Stimulated activated CD8-positive, alpha-beta memory T cell treated with anti-CD3 and anti-CD28 coated beads, Interleukin-12 subunit alpha, Interleukin-12 subunit beta, amount 100 ng/mL, for 1 hour (primary cell): Measurements from ENCODE around the gene NAV2.

Source experiments
- DNase-seq: peaks from one replicate; pipeline ENCODE4 v3.0.0-alpha.2; 2020; ENCODE audit warnings: low read depth

The NAV2 gene

GRCh38 chr11:20041499-20041898 lies 328.9 kb downstream of the NAV2 start:
- DNase-seq = no peak

GRCh38 chr11:20042045-20042639 lies 329.5 kb downstream of the NAV2 start:
- no peak for DNase-seq

- no peak for DNase-seq
These were observed 330.2 kb downstream of the NAV2 start for GRCh38 chr11:20042811-20043341.

GRCh38 chr11:20043992-20044391 lies 331.4 kb downstream of the NAV2 start:
- DNase-seq = no peak

- DNase-seq = no peak
These were observed 332.6 kb downstream of the NAV2 start for GRCh38 chr11:20045098-20045688.

- no peak for DNase-seq
These were observed 333.8 kb downstream of the NAV2 start for GRCh38 chr11:20046416-20046815.

- DNase-seq = no peak
These were observed 334.6 kb downstream of the NAV2 start for GRCh38 chr11:20047006-20047768.

GRCh38 chr11:20047769-20048154 lies 335.1 kb downstream of the NAV2 start:
- no peak for DNase-seq

GRCh38 chr11:20048246-20048645 lies 335.6 kb downstream of the NAV2 start:
- no peak for DNase-seq

GRCh38 chr11:20048707-20049106 lies 336.1 kb downstream of the NAV2 start:
- no peak for DNase-seq

- no peak for DNase-seq
These were observed 336.6 kb downstream of the NAV2 start for GRCh38 chr11:20049231-20049630.

GRCh38 chr11:20050048-20050447 lies 337.4 kb downstream of the NAV2 start:
- DNase-seq = no peak

- no peak for DNase-seq
These were observed 338.1 kb downstream of the NAV2 start for GRCh38 chr11:20050551-20051333.

- DNase-seq = no peak
These were observed 339.1 kb downstream of the NAV2 start for GRCh38 chr11:20051469-20052399.

GRCh38 chr11:20053572-20053971 lies 340.9 kb downstream of the NAV2 start:
- no peak for DNase-seq

- no peak for DNase-seq
These were observed 341.9 kb downstream of the NAV2 start for GRCh38 chr11:20054584-20054983.

GRCh38 chr11:20055312-20055711 lies 342.7 kb downstream of the NAV2 start:
- no peak for DNase-seq

GRCh38 chr11:20056109-20056949 lies 343.7 kb downstream of the NAV2 start:
- DNase-seq = no peak

- no peak for DNase-seq
These were observed 344.6 kb downstream of the NAV2 start for GRCh38 chr11:20056950-20057943.
